ENCODE results near the gene SH3TC1.

DNA sequence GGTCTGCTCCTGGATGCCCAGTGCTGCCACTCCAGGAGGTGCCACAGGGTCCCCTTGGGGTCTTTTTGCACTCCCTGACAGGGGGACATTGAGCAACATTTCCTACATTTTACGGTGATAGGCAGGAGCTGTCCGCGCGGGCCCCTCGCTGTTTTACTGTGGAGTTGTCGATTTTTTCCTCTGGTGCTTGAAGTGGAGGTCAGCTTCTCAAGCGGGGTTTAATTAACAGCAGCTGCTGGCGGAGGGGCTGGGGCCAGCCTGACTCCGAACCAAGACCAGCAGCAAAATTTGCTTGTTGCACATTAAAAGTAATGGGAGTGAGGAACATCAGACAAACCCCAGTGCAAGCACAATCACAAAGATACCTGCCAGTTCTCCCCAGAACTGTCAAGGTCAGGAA lies 13.2 kb upstream of the SH3TC1 start:
- TF ChIP-seq, protein P1, sequence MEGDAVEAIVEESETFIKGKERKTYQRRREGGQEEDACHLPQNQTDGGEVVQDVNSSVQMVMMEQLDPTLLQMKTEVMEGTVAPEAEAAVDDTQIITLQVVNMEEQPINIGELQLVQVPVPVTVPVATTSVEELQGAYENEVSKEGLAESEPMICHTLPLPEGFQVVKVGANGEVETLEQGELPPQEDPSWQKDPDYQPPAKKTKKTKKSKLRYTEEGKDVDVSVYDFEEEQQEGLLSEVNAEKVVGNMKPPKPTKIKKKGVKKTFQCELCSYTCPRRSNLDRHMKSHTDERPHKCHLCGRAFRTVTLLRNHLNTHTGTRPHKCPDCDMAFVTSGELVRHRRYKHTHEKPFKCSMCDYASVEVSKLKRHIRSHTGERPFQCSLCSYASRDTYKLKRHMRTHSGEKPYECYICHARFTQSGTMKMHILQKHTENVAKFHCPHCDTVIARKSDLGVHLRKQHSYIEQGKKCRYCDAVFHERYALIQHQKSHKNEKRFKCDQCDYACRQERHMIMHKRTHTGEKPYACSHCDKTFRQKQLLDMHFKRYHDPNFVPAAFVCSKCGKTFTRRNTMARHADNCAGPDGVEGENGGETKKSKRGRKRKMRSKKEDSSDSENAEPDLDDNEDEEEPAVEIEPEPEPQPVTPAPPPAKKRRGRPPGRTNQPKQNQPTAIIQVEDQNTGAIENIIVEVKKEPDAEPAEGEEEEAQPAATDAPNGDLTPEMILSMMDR (IDR thresholded peaks at IDR 0.05): no peak
- TF ChIP-seq POLR2A (IDR thresholded peaks at IDR 0.05): no peak
